ENCODE measurements around the gene NAV1. TPM values are rescaled to one million over a fixed set of nuclear protein-coding genes. Genes with fewer than 3 reads are reported as not detected.
A peak's percentile ranks its signal among the peaks of the same experiment; 100 is the strongest.
"Not testable (repeated sequence)": the region's sequence is repeated elsewhere in the genome, so short reads cannot be mapped to it uniquely, and the experiment has no call there.

NAV1 gene
- total RNA-seq, 1 donor from 2014 or later, result 6.3 TPM

DNA sequence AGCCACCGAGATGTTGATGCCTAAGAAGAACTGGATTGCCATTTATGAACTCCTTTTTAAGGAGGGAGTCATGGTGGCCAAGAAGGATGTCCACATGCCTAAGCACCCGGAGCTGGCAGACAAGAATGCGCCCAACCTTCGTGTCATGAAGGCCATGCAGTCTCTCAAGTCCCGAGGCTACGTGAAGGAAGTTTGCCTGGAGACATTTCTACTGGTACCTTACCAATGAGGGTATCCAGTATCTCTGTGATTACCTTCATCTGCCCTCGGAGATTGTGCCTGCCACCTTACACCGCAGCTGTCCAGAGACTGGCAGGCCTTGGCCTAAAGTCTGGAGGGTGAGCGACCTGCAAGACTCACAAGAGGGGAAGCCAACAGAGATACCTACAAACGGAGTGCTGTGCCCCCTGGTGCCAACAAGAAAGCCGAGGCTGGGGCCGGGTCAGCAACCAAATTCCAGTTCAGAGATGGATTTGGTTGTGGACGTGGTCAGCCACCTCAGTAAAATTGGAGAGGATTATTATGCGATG lies 18.8 kb upstream of the NAV1 start:
- DNase-seq (ENCODE audit: low read depth in 2 of 2), result not testable (repeated sequence)

DNA sequence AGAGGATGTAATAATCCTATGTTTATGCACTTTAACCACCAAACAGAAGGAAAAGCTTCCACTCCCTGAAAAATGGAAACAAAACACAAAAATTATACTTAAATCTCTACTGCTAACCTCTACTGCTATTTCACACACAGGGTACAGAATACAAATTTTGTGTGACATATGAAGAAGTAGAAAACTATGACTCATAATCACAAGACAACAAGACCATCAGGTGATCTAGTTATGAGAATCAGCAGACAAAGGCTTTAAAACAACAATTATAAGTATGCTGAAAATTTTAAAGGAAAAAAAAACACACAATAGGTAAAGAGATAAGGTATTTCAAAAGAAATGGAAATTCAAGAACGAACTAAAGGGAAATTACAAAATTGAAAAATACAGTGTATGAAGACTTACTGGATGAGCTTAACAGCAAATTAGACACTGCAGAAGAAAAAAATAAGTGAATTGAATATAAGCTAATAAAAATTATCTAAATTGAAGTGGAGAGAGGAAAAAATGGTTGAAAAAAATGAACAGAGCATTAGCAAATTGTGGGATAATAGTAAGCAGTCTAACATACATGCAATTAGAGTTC lies 13.6 kb upstream of the NAV1 start:
- peak in 1 of 2 donors; percentile 26 for DNase-seq (ENCODE audit: low read depth in 2 of 2)

DNA sequence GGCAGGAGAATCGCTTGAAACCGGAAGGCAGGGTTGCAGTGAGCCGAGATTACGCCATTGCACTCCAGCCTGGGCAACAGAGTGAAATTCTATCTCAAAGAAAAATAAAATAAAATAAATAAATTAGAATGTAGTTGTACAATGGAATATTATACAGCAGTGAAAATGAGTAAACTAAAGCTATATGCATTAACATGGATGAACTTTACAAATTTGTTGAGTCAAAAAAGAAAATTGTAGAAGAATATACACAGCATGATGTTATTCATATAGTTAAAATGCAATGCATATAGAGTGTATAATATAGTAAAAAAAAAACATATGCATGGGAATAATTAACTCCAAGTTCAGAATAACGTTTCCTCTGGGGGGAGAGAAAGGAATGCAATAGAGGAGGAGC lies 11.0 kb upstream of the NAV1 start:
- DNase-seq (ENCODE audit: low read depth in 2 of 2), result no peak

DNA sequence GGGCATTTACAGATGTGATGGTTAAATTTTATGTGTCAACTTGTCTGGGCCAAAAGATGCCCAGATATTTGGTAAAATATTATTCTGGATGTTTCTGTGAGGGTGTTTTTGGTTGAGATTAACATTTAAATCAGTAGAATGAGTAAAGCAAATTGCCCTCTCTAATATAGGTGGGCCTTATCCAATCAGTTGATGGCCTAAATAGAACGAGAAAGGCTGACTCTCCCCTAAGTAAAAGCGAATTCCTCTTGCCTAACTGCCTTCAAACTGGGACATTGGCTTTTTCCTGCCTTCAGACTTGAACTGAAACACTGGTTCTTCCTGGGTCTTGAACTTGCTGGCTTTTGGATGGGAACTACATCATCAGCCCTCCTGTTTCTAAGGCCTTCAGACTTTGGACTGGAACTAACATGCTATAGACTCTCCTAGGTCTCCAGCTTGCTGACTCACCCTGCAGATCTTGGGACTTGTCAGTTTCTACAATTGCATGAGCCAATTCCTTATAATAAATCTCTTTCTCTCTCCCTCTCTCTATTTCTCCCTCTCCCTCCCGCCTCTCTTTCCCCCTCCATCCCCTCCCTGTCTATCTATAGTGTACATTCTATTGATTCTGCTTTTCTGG lies 10.2 kb upstream of the NAV1 start:
- DNase-seq (ENCODE audit: low read depth in 2 of 2), result no peak

DNA sequence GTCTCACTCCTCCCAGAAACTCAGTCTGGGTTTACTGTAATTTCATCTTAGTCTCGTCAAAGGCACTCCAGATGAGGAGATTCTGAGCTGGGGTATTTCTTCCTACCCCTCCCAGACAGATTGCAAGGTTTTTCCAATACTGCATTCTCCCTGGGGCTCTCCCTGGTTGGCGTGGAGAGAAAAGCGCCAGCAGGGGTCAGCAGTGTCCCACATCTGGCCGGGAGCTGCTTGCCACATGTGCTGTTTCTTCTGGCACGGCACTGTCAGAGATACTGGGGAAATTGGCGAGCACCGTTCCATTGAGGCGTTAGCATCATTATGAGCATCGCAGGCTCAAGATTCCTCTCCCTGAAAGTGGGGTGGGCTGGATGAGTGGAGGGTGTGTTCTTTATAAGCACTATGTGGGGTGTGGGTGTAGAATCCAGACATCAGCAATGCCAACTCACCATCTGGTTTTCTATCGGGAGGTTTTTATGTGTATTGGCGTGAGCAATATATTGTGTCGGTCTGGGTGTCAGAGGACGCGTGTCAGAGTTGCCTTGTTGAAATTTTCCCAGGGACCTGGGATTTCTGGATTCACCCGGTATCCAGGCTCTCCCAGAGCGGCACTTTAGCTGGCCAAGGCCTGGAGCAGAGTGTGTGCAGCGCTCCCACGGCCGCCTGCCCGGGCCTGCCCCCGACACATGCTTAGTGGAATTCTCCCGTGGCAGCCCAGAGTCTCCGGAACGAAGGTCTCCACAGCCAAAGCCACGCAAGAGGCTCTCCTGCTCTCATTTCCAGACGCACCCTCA lies 8.0 kb upstream of the NAV1 start:
- peak; percentile 59 to 80 for DNase-seq (ENCODE audit: low read depth in 2 of 2)

DNA sequence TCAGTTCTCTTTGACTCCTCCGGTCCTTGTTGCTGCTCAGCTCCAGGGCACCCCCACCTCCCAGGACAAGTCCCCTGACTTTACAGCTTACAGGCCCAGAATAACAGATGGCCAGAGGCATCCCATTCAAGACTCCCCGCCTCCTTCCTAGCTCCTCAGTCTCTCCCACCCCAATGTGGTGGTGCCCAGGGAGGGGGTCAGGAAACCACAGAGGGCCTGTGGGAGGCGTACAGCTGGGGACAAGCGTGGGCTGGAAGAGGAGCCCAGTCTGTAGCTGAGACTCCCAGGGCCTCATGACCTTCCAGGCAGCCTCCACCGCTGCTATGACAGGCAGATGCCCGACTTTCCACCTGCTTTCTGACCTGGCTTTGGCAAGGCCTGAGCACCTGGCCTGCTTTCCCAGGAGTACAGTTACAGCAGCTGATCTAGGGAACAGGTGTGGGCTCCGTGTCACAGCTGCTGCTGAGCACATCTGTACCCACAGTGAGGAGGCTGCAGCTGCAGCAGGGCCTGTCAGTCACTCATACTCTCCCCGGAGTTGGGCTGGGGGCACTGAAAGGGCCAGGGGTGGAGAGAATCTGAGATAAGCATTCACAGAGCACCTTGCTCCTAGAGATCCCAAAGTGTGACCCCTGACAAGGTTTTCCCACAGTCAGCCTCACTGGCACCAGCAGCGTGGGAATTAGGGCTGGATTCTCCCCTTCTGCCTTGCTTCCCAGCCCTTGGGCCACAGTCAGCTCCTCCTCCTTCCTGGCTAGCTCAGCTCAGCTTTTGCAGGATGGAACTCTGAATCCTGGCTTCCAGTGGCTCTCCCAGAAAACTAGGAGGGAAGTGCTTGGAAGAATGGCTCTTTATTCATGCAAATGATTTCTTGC lies 7.1 kb upstream of the NAV1 start:
- DNase-seq (ENCODE audit: low read depth in 2 of 2), result no peak

DNA sequence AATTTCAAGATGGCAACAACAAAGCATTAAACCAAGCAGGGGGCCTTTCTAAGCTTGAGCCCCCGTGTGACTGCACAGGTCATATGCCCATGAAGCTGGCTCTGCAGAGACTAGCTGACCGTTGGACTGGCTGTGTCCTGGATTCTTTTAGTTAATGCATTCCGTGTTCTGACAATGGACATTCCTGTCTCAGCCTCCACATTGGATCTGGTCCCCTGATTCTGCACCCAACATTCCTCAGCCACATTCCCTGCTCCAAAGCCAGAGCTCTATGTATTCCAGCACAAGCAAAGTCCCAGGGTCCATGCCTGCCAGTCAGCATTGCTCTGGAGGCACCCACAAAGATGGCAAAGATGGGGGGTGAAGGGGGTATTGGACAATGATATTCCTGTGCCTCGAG lies 5.1 kb upstream of the NAV1 start:
- DNase-seq (ENCODE audit: low read depth in 2 of 2), result no peak

DNA sequence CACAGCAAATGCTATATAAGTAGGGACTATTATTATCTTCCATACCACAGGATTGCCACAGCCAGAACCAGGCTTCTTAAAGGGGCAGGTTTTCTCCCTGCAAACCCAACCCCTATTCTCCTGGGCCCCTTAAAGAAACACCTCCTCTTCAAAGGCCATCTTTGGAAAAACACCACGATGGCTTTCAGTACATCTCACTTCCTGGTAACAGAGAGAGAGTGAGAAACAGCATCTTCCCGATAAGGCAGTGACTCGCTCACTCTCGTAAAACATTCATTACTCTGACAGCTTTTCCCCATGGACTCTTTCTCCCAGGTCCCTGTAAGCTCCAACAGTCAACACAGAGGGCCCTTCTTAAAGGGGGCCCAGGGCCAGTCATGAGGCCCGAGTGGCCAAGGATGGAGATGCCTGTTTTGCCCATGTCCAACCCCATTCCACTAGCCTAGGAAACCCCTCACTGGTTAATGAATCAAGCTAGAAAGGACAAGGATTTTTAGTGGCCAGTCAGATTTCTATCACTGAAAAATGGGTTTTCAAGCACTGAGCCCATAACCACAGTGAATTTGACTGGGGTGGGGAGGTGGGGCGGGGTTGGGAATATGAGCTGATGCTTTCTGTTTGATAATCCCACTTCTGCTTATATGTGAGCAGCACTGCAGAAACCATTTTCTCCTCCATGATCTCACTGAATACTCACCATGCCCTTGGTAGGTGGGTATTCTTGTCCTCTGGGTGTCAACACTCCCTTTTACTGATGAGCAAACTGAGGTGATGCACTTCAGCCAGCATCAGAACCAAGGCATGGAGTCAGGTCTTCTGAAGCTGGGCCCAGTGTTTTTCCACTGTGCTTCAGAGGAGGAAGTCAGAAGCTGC lies 3.6 kb upstream of the NAV1 start:
- peak in 1 of 2 donors; percentile 37 for DNase-seq (ENCODE audit: low read depth in 2 of 2)

DNA sequence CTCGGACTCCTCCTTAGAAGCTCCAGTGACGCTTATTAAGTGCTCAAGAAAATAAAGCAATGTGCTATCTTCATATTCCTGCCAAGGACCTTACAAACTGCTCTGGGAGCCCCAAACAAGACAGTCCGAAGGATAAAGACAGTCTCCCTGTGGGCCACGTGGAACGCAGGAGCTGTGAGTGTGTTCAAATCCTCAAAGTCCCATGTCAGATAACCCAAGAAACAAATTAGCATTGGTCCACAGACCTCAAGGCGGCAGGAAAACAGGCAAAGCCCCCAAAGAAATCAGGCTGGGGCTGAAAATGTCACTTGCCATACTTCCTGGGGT lies 3.0 kb upstream of the NAV1 start:
- no peak for DNase-seq (ENCODE audit: low read depth in 2 of 2)

DNA sequence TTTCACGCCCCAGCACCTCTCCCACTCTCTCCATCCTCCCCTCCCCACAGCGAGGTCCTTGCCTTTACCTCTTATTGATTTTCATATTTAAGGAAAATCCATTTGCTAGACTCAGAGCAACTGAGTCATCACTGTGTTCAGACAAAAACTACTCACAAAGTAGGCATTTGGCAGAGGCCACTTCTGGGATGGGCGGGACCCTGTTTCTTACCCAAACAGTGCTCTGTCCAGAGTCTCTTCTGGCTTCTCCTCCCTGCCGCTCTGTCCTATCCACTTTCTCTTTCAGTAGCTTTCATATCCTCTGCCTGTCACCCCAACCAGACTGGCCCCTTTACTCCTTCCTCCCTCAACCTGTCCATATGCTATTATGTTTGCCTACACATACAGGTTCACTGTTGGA lies 2.4 kb upstream of the NAV1 start:
- DNase-seq (ENCODE audit: low read depth in 2 of 2), result peak in 1 of 2 donors; percentile 45

DNA sequence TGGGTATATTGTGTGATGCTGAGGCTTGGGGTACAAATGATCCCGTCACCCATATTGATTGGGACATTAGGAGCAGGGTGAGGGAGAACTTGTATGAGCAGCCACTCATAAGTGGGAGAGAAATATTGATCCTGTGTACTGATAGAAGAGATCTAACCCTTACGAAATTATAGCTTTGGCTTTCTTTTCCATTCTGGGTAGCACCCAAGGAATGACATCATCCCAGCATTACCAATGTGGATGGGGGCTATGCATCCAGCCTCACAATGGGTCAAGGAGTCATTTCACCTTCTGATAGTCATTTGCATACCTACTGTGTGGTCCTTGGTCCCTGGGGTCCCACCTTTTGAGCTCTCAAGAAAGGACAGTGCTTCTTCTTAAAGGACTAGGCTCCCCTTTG lies 1.9 kb upstream of the NAV1 start:
- no peak for DNase-seq (ENCODE audit: low read depth in 2 of 2)

DNA sequence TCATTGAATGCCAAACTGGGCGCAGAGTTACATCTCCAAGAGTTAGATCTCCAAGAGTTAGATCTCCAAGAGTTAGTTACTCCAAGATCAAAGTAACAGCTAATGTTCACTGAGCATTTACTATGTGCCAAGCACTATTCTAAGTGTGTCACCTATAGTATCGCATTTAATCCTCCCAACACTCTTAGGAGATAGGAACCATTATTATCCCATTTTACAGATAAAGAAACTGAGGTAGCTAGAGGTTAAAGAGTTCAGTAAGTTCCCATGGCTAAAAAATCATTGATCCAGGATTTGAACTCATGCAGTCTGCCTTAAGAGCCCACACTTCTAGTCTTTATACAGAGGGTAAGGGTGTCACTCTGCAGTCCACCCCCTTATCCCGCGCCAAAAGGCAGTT lies 1.5 kb upstream of the NAV1 start:
- no peak for DNase-seq (ENCODE audit: low read depth in 2 of 2)

DNA sequence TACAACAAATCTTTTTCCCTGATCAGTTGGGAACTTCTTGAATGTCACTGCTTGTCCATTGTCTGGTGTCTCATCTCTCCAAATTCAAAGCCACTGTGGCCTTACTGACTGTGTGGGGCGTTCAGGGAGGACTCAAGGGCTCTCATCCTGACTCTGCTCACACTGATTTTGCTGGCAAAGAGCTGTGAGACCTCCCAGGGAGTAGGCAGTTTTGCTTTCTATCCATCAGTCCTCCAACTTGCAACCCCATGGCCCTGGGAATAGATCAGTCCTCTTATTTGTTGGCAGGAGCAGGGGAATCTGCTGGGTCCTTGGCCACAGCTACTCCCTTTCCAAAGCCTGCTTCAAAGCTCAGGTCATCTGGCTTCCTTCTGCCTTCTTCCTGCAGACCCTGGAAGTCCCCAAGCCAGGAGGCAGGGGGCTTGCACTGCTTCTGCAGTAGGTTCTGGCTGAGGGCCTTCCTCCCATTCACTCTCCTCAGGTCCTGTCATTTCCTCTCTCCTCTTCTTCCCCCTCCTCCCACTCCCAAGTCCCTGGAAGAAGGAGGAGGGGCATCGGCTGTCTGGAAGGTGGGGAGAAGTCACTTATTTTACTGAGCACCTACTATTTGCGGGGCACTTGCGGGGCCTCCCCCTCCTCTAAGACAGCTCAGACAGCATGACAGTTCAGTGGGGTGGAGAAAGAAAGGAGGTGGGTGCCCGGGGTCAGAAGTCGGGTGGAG lies 876 bp upstream of the NAV1 start:
- DNase-seq (ENCODE audit: low read depth in 2 of 2), result peak in 1 of 2 donors; percentile 60

DNA sequence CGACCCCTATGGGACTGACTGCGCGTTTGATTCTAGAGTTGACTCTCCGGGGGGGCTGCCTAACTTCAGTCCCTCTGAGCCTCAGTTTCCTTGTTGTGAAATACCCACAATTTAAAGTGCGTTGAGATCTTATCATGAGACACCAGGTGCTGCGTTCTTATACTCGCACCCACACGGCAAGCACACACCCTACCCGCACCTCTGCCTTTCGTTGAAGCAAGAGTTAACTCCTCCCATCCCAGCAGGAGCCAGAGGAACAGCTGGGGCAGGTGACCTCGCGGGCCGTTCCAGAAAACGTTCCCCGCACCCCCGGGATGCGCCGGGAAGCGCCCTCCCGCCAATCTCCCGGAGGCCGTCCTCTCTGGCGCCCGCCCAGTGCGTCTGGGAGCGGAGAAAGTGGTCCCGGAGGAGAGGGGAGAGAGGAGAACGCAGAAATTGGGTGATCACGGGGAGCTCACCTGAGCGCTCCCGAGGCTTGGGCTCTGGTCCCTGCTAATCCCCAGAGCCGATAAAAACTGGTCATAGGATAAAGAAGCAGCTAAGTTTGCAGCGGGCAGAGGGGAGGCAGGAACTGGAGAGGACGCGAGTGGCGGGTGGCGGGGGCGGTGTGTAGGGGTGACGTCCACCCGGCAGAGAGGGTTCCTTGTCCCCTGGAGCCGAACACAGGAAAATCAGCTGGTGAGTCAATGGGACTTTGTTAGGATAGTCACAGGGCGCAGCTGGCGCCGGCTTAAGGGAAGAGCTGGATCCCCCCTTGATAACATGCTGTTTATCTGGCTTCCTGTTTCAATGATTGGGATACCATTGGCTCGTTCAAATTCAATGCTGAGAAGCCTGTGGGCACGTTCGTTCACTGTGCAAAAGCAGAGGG lies 869 bp downstream of the NAV1 start:
- peak; percentile 63 to 93 for DNase-seq (ENCODE audit: low read depth in 2 of 2)

DNA sequence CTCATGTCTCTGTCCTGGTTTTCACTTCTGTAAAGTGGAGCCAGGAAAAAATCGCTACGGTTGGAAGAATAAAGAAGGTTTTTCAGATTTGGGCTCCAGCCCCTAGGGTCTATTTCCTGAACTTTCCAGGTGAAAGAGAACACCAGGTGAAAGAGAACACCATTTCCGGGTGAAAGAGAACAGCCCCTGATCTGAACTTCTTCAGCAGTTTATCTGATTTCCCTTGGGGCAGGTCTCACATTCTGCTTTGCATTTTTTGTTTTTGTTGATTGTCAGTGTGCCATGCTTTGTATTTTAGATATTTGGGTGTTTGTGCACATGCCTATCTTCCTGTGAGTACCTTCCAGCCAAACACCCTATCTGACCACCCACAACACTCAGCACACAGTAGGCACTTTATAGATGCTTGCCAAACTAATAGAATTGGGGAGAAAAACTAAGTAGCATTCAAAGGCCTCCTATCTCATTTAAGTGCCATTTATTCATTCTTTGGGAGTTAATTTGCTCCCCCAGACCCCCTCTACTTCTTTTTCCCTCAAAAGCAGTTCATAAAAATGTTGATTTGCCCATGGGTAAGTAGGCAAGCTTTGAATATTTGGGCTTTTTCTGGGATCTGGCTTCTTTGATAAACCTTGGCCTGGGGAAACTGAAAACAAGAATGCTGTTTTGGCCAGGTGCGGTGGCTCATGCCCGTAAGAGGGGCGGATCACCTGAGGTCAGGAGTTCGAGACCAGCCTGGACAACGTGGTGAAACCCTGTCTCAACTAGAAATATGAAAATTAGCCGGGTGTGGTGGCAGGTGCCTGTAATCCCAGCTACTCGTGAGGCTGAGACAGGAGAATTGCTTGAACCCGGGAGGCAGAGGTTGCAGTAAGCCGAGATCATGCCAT lies 2.2 kb downstream of the NAV1 start:
- DNase-seq (ENCODE audit: low read depth in 2 of 2), result no peak

DNA sequence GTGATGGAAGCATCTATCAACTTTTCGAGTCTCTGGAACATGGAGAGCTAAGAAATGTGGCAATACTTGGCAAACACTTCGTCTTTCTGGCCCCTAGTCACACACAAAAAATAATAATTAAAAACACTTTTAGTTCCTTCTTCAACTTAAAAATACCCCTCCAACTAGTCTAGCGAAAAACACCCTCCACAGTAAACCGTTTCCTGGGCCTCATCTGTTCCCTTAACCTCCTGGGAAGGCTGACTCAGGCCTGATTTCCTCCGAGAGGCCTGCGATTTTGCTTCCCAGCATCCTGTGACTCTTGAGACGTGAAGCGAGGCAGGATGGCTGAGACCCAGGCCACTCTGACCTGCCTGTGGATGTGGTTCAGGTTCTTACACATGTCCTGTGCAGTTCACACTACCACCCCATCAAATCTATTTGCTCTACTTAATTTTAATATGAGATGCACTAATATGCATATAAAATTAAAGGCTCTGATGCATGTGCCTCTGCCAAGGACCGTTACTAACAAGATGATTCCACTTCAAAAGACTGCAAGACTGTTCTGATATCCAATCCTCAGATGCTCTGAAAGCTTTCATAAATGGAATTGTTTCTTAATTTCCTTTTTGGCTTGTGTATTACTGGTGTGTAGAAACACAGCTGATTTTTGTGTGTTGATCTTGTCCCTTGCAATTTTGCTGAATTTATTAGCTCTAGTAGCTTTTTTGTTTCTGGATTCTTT lies 3.5 kb downstream of the NAV1 start:
- peak in 1 of 2 donors; percentile 63 for DNase-seq (ENCODE audit: low read depth in 2 of 2)

DNA sequence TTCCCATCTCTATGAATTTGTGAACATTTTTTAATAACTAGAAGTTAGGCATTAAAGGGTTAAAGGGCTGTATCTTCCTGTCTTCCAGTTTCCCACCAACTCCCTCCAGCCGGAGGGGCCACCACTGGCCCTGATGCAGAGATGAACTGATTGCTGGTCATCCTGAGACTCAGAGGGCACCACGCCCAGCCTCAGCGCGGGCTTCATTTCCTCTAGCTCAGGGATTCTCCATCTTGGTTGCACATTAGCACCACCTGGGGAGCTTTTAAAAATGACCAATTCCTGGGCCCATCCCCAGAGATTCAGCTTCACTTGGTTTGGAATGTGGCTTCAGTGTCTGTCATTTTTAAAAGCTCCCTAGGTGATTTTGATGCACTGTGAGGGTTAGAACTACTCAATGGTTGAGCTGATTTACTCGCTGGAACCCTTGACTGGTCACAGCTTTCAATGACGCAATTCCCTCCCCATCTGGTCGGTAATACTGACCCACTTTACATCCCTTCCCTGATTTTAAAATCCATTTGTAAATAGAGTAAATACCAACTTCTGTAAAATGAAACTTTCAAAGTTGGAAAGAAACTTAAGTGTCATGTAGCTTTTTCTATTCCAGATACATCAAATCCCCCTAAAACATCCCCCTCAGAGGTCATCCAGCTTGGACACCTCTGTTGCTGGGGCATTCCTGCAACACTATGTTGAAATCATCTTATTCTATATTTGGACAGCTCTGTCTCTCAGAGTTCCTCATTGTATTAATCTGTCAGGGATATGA lies 5.1 kb downstream of the NAV1 start:
- DNase-seq (ENCODE audit: low read depth in 2 of 2), result no peak
